DMS153 treated with DMSO at 0.1 percent for 48 hours (cell line): ENCODE results near the gene EPN2.

Experiments used
- DNase-seq: peaks from one replicate; lab custom pipeline; 2025; ENCODE audit not compliant: unreplicated experiment; lab: John Stamatoyannopoulos, UW

EPN2 gene

DNA sequence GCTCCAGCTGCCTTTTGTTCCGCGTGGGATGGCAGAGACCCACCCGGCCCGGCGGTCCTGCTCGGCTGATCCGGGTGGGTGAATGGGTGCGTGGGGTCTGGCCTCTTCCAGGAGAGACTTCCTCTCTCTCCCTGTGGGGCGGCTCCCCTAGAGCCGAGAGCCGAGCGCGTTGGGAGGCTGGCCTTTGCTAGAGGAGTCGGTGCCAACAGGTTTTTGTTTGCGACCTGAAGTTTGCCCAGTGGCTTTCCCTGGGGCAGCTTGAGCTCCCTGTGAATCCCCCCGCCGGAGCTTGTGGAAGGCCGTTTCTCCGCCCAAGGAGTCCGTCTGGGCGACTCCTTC is 970 bp downstream of the EPN2 start:
- no peak for DNase-seq

DNA sequence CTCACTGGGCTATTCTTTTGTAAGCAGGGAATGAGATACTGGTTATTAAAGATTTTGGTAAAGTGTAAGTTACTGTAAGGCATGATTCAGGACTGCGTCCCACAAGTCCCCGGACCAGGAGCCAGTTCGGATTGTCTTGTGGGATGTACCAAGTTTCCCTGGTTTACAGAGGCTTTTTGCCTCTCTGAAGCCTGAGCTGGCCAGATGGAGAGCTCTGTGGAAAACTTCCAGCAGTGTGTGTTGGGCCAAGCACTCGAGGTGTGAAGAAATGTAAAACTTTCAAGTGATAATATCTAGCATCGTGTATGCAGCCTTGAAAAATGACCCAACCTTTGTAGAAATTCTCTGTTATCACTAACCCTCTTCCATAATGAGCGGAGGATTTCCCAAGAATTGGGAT is 2.4 kb downstream of the EPN2 start:
- no peak for DNase-seq

- no peak for DNase-seq
Observed at GRCh38 chr17:19242323-19242722, 5.2 kb downstream of the EPN2 start.

DNA sequence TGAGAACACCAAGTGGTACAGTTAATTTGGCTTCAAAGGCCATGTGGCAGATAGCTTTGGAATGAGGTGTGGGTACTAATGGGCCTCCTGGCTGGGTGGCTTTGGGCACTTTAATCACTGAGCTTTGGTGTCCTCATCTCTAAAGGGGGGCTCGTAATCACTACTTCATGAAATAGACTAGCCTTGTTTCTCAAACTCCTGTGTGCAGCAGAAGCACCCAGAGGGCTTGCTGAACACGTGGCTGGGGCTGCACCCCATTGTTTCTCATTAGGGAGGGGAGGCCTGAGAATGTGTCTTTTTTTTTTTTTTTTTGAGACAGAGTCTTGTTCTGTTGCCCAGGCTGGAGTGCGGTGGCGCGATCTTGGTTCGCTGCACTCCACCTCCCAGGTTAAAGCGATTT is 5.8 kb downstream of the EPN2 start:
- DNase-seq, result no peak

GRCh38 chr17:19243838-19244237 is 6.7 kb downstream of the EPN2 start:
- DNase-seq, result no peak

DNA sequence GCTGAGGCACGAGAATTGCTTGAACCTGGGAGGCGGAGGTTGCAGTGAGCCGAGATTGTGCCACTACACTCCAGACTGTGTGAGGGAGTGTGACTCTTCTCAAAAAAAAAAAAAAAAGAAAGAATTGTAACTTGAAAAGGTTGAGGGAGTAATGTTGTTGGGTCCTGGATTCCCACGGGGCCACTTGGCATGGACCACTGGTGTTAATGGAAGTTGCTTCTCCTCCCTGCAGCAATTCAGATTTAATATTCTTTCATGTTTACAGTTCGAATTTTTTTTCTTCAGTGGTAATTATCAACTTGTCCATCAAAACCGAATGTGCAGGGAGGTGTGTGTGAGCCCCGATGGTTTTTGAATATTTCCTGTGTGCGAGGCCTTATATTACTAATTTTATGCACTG is 7.2 kb downstream of the EPN2 start:
- DNase-seq, result no peak

- DNase-seq, result no peak
Observed at GRCh38 chr17:19244781-19245180, 7.6 kb downstream of the EPN2 start.

- DNase-seq, result no peak
Observed at GRCh38 chr17:19247473-19247872, 10.3 kb downstream of the EPN2 start.

DNA sequence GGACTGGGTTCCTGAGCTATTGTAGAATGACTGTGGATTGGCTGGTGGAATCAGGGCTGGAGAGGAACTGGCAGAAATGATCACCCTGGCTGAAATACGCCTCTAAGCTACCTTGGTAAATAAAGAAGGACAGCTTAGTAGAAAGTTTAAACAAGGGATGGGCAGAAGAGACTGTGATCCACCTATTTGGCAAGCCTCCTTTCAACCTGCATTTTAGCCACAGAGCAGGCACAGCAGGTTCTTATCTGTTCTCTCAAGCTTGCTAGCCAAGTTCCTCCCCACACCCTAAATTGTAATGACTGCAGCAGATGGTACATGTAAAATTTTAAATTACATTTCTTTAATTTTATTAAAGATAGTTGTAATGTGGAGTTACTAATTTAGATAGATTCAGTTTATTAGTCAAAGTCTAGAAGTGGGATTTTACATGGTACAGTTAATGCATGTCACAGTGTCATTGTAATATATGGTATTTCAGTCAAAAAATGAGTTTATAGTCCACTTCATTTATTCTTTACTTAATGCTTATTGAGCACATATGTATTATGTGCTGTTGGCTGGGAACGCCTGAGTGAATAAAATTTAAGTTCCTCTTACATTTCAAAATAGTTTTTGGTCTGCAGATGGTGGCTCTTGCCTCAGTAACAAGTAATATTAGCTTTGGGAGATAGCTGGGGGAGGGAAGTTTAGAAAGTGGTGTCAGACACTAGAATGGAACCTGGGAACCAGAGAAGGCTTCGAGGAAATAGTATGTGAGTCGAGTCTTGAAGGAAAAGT is 11.2 kb downstream of the EPN2 start:
- DNase-seq, result no peak

GRCh38 chr17:19248928-19249574 is 11.9 kb downstream of the EPN2 start:
- DNase-seq, result no peak

- DNase-seq, result no peak
Observed at GRCh38 chr17:19249681-19250080, 12.5 kb downstream of the EPN2 start.

DNA sequence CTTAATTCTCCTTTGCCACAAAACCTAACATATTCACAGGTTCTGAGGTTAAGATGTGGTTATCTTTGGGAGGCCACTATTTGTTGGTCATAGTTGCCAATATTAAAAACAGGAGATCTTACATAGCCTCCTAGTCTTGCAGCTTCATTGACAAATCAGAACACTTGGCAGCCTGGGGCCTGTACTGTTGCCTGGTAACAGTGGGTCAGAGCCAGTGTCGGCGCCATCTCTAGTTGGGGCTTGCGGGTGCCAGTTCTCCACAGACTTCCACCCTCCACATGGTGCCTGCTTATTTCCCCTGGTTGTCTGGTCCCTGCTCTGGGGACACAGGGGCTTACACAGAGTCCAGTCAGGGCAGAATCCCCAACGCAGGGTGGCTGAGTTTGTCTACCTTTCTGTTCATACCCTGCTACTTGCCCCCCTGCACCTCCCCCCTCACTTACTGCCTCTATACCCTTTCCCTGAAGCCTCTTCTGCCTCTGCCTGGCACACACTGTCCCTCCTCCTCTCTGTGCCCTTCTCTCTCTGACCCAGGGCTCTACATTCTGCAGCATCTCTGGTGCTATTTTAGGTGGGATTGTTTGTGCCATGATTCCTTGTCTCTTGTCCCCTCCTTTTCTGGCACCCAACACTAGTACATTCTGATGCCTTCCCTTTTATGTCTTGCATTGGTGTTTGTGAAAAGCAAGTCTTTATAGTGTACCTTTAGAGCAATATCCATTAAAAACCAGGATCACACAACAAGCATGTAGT is 13.4 kb downstream of the EPN2 start:
- DNase-seq, result no peak

- no peak for DNase-seq
Observed at GRCh38 chr17:19253112-19253511, 15.9 kb downstream of the EPN2 start.

DNA sequence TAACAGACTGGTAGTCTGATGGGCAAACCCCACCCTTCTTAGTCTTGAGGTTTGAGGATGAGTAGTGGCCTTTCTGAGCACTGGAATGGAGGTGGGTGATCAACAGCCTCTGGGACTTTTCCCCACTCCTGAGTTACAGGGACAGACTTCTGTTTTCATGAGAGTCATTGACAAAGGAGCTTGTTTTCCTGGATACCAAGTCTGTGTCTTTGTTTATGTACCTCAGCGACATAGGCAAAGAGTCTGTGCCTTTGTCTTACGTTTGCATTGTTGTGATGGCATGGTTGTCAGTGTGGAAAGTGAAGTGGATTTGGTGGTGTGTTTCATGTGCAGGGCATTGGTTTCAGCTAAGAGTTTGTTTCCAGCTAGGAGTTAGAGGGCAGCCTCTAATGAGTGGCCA is 17.5 kb downstream of the EPN2 start:
- no peak for DNase-seq

DNA sequence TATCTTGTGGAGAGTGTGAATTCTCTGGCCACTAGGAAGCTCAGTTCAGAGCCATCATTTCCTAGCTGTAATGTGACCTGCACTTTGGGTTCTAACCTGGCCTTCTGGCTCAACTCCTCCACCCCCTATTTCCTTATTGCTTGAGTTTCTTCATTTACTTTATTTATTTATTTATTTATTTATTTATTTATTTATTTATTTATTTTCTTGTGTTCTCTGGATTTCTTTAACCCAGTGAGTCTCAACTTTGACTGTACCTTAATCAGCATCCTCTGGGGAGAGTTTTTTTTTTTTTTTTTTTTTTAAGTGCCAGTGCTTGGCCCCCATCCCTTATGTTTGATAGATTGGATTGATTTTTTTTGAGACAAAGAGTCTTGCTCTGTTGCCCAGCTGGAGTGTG is 18.1 kb downstream of the EPN2 start:
- DNase-seq, result no peak

- DNase-seq, result no peak
Observed at GRCh38 chr17:19258371-19258770, 21.2 kb downstream of the EPN2 start.

DNA sequence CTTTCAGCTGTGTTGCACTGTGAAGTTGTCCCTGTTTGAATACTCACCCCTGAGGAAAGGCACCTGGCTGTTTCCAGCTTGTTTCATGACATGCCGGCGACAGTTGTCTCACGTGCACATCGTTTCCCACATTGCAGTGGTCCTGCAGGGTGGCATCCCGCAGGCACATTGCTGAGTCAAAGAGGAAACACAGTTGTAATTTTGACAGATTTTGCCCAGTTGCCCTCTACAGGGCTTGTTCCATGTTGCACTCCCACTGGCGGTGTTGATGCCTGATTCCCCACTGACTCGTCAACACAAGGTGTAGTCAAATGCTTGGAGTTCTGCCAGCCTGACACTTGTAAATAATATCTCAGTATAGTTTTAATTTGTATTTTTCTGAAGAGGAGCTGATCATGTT is 23.8 kb downstream of the EPN2 start:
- DNase-seq, result no peak

DNA sequence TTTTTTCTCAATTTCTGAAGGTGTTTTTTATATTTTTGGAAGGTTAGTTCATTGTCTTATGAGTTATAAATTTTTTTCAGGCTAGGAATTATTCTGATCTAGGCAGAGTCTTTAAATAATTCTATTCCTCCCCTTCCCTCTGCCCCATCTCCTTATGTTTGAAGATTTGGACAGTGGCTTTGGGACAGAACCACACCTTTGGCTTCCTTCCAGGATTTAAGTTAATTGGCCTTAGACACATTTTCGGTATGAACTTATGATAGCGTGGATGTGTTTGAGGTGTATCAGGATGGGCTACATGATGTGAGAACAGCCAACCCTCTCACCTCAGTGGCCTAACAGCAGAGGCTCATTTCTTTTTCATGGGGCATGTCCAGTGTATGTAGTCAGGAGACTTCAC is 24.3 kb downstream of the EPN2 start:
- no peak for DNase-seq

- no peak for DNase-seq
Observed at GRCh38 chr17:19262650-19263631, 25.8 kb downstream of the EPN2 start.

DNA sequence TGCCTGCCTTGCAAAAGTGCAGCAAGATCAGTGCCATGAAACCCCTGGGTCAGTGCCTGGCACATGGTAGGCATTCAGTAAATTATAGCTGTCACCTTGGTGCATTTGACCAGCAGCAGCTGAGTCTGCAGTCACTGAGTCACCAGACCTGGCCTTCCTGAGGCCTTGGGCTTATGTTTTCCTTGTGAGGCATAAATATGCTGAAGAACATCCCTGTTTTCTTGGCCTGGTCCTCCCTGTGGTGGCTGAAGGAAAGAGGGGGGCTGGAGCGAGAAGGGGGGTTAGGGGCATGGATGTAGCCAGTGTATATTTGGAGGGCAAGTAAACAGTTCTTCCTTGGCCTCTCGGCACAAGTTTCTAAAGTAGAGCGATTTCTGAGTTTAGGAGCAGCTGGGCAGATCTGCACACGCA is 26.5 kb downstream of the EPN2 start:
- no peak for DNase-seq

- DNase-seq, result no peak
Observed at GRCh38 chr17:19264268-19264667, 27.1 kb downstream of the EPN2 start.
